ENCODE results near the gene PCNX2.

GRCh38 chr1:232995189-232995588, 300.3 kb downstream of the PCNX2 start:
- no peak for TF ChIP-seq POLR2A (IDR thresholded peaks at IDR 0.05)
- TF ChIP-seq POLR2AphosphoS5 (IDR thresholded peaks at IDR 0.05): no peak
- no peak for TF ChIP-seq CTCF (IDR thresholded peaks at IDR 0.05)

Data from sigmoid colon (tissue), 4 donors.